ENCODE data around the gene ACAA2. TPM values are rescaled to one million over a fixed set of nuclear protein-coding genes. Genes with fewer than 3 reads are reported as not detected.

Gene ACAA2
- total and polyA plus RNA-seq, 2 experiments from 2014 or later, result 91.1 to 126 TPM

- TF ChIP-seq ZNF462 (CRISPR knock-in tag; IDR thresholded peaks at IDR 0.05) (no peak), ETS1 (IDR thresholded peaks at IDR 0.05) (no peak)
These were observed 29.3 kb upstream of the ACAA2 start (continued) for GRCh38 chr18:49842656-49843055.

GRCh38 chr18:49841236-49842217 lies 28.2 kb upstream of the ACAA2 start:
- Histone ChIP-seq H2AFZ (no peak overlapping the region), H3K79me2 (replicated peaks; ENCODE audit: insufficient read depth) (no peaks in the 10 kb centered on the region), H3K4me2 (no peak overlapping the region), H3K36me3 (ENCODE audit: insufficient read depth) (no peaks in the 10 kb centered on the region), H3K9me2 (ENCODE audit: insufficient read depth) (no peaks in the 10 kb centered on the region), H3K27ac (ENCODE audit: low read depth) (no peak overlapping the region), H3F3A (replicated peaks; ENCODE audit: low read depth) (no peaks in the 10 kb centered on the region), H3K27me3 (ENCODE audit: insufficient read depth) (no peaks in the 10 kb centered on the region), H3K4me3 (no peak overlapping the region), H3K4me1 (ENCODE audit: insufficient read depth) (no peaks in the 10 kb centered on the region), H4K20me1 (replicated peaks; ENCODE audit: insufficient read depth) (no peaks in the 10 kb centered on the region)
- Mint-ChIP-seq H3K36me3 (ENCODE audit: low read depth) (no peaks in the 10 kb centered on the region; the same call in 2 of the 3 replicates), H3K27me3 (ENCODE audit: insufficient read depth, low read depth, poor library complexity) (no peaks in the 10 kb centered on the region), H3K27ac (no peak overlapping the region), H3K9me3 (no peaks in the 10 kb centered on the region), H3K4me3 (no peak overlapping the region), H3K4me1 (peaks cover 21% of the 10 kb centered on the region)
- ATAC-seq (no peak), DNase-seq (ENCODE audit: low spot score) (no peak)
- TF ChIP-seq EZH2 (IDR thresholded peaks at IDR 0.05; ENCODE audit: low read depth, unreplicated experiment), result no peak
- TF ChIP-seq STAT1 (IDR thresholded peaks at IDR 0.05; ENCODE audit: unreplicated experiment), result no peak
- TF ChIP-seq ZNF331 (CRISPR knock-in tag; IDR thresholded peaks at IDR 0.05; ENCODE audit: low read depth), result no peak
- TF ChIP-seq CTCF (conservative IDR thresholded peaks at IDR 0.05; ENCODE audit: low read depth in 2 of 2), result no peak
- TF ChIP-seq CREB1 (CRISPR knock-in tag; IDR thresholded peaks at IDR 0.05; ENCODE audit: low read depth), result no peak
- TF ChIP-seq POLR2AphosphoS5 (IDR thresholded peaks at IDR 0.05; ENCODE audit: low read depth), result no peak
- no peak for TF ChIP-seq NANOG (IDR thresholded peaks at IDR 0.05; ENCODE audit: borderline replicate concordance)

Data from GM23338 (cell line).